K562 (cell line): Measurements from ENCODE around the gene LRRC47.
A peak's percentile ranks its signal among the peaks of the same experiment; 100 is the strongest.

ENCODE experiments used
- CTCF ChIP-seq, 3 experiments: IDR thresholded peaks in 2 of 3; conservative IDR thresholded peaks in 1 of 3; 2 replicates each; pipeline ENCODE4 v1.5.1; 2011 to 2012; ENCODE audit warnings: low read length in 3 of 3, mild to moderate bottlenecking in 3 of 3, control low read depth in 2 of 3, improper control_type of control experiment in 1 of 3, inconsistent platforms in 1 of 3, low read depth in 1 of 3, mixed read lengths in 1 of 3, moderate library complexity in 1 of 3; ENCODE audit not compliant: insufficient read depth in 2 of 3
- E2F8 ChIP-seq: fragments of 450-650 bp; IDR thresholded peaks from 2 replicates; pipeline ENCODE4 v1.7.1; 2018; ENCODE audit warnings: mild to moderate bottlenecking, low read depth; ENCODE audit not compliant: partially characterized antibody
- EGR1 ChIP-seq: fragments of 450-650 bp; conservative IDR thresholded peaks from 2 replicates; pipeline ENCODE4 v1.6.1; 2017; ENCODE audit warnings: mild to moderate bottlenecking
- EZH2 ChIP-seq: IDR thresholded peaks from 2 replicates; pipeline ENCODE4 v1.6.1; 2012; ENCODE audit warnings: low read depth, mild to moderate bottlenecking, inconsistent platforms, low read length, borderline replicate concordance
- HMG20B ChIP-seq: fragments of 250-450 bp; sonication (Bioruptor Pico); IDR thresholded peaks from 2 replicates; pipeline ENCODE4 v1.5.0; 2021; ENCODE audit warnings: mild to moderate bottlenecking
- KDM4B ChIP-seq, 2 experiments: fragments of 450-650 bp in 1 of 2; sonication (generic) in 1 of 2; IDR thresholded peaks; 2 replicates each; pipeline ENCODE4 v1.6.1; 2016 to 2017; ENCODE audit warnings: borderline replicate concordance in 2 of 2, antibody characterized with exemption in 1 of 2, low read depth in 1 of 2, mild to moderate bottlenecking in 1 of 2
- RBFOX2 ChIP-seq: fragments of 200-400 bp; formaldehyde crosslinking; IDR thresholded peaks from 2 replicates; pipeline ENCODE4 v1.6.1; 2017; ENCODE audit warnings: low read depth, mild to moderate bottlenecking, low read length, moderate library complexity
- REST ChIP-seq, 2 experiments: fragments of 450-650 bp; formaldehyde crosslinking in 1 of 2; IDR thresholded peaks; 2 replicates each; pipeline versions ENCODE4 v1.4.0 to v1.6.1; 2014 to 2020; ENCODE audit warnings: mild to moderate bottlenecking in 2 of 2, borderline replicate concordance in 1 of 2, low read depth in 1 of 2
- SLC30A9 ChIP-seq: fragments of 250-450 bp; sonication (Bioruptor Pico); IDR thresholded peaks from 2 replicates; pipeline ENCODE4 v1.8.0; 2022; ENCODE audit warnings: mild to moderate bottlenecking, moderate library complexity
- SRSF3 ChIP-seq: fragments of 200-400 bp; formaldehyde crosslinking; IDR thresholded peaks from 2 replicates; pipeline ENCODE4 v1.6.1; 2016; ENCODE audit warnings: mild to moderate bottlenecking, low read length, moderate library complexity; ENCODE audit not compliant: insufficient read depth
- ZNF316 ChIP-seq: fragments of 450-650 bp; IDR thresholded peaks from 2 replicates; pipeline ENCODE4 v1.6.1; 2016

- no peak for TF ChIP-seq REST (IDR thresholded peaks at IDR 0.05; ENCODE audit: borderline replicate concordance)
- no peak for TF ChIP-seq REST (CRISPR knock-in tag; IDR thresholded peaks at IDR 0.05; ENCODE audit: low read depth)
- no peak for TF ChIP-seq SRSF3
- no peak for TF ChIP-seq HMG20B (CRISPR knock-in tag)
- TF ChIP-seq EZH2: no peak
- no peak for TF ChIP-seq ZNF316
- TF ChIP-seq EGR1: no peak
- TF ChIP-seq KDM4B (IDR thresholded peaks at IDR 0.05; ENCODE audit: borderline replicate concordance in 2 of 2, low read depth in 1 of 2): no peak
- peak in 1 of 3 experiments; percentile 24; a peak in 2 of 6 replicates for TF ChIP-seq CTCF (IDR thresholded peaks at IDR 0.05 in 2 of 3, conservative IDR thresholded peaks at IDR 0.05 in 1 of 3; ENCODE audit: insufficient read depth in 2 of 3, low read depth in 1 of 3, low read length in 3 of 3)
- TF ChIP-seq RBFOX2: no peak
- no peak for TF ChIP-seq SLC30A9 (CRISPR knock-in tag)
- no peak for TF ChIP-seq E2F8
Observed at GRCh38 chr1:3821447-3821846, 25.1 kb upstream of the LRRC47 start.
